Neural cell (in vitro differentiated cells): ENCODE measurements around the gene TRIO. TPM values are rescaled to one million over a fixed set of nuclear protein-coding genes. Genes with fewer than 3 reads are reported as not detected.

Experiments used
- H2AFZ ChIP-seq: fragments of 200-600, 300-800 bp; sonication (generic), shearing (Covaris generic); 2 replicates; pipeline ENCODE4 v1.6.0; 2014; ENCODE audit warnings: low read depth, mild to moderate bottlenecking, antibody characterized with exemption, low read length, moderate library complexity
- H3F3A ChIP-seq: fragments of 200-600 bp; shearing (Covaris generic); 2 replicates; pipeline ENCODE4 v1.6.1; 2016; ENCODE audit warnings: mild to moderate bottlenecking, moderate library complexity, mixed read lengths, antibody characterized with exemption, low read length; ENCODE audit not compliant: insufficient read depth, poor library complexity, severe bottlenecking
- H3K27ac ChIP-seq: fragments of 200-600, 300-800 bp; sonication (generic), shearing (Covaris generic); 2 replicates; pipeline ENCODE4 v1.5.1; 2014; ENCODE audit warnings: mild to moderate bottlenecking, low read length, moderate library complexity
- H3K27me3 ChIP-seq: fragments of 300-800, 200-600 bp; sonication (generic), shearing (Covaris generic); 2 replicates; pipeline ENCODE4 v1.6.0; 2014; ENCODE audit warnings: mild to moderate bottlenecking, low read depth, low read length, moderate library complexity; ENCODE audit not compliant: insufficient read depth
- H3K36me3 ChIP-seq: fragments of 300-800, 200-600 bp; sonication (generic), shearing (Covaris generic); 2 replicates; pipeline ENCODE4 v1.5.1; 2014; ENCODE audit warnings: mild to moderate bottlenecking, antibody characterized with exemption, low read length, moderate library complexity; ENCODE audit not compliant: insufficient read depth
- H3K4me2 ChIP-seq: fragments of 300-800, 200-600 bp; sonication (generic), shearing (Covaris generic); 2 replicates; pipeline ENCODE4 v1.6.0; 2014; ENCODE audit warnings: mild to moderate bottlenecking, low read length
- H3K4me3 ChIP-seq: fragments of 300-800, 200-600 bp; sonication (generic), shearing (Covaris generic); 2 replicates; pipeline ENCODE4 v1.5.1; 2014; ENCODE audit warnings: mild to moderate bottlenecking, low read length, moderate library complexity
- H3K79me2 ChIP-seq: fragments of 200-600 bp; shearing (Covaris generic); replicated peaks from 2 replicates; pipeline ENCODE4 v1.6.0; 2014; ENCODE audit warnings: mild to moderate bottlenecking, low read length, moderate library complexity; ENCODE audit not compliant: insufficient read depth
- H3K9ac ChIP-seq: fragments of 300-800, 200-600 bp; sonication (generic), shearing (Covaris generic); 2 replicates; pipeline ENCODE4 v1.6.1; 2016; ENCODE audit warnings: mild to moderate bottlenecking, low read length, mixed read lengths
- H3K9me2 ChIP-seq: fragments of 200-600 bp; shearing (Covaris generic); 2 replicates; pipeline ENCODE4 v1.6.1; 2016; ENCODE audit warnings: mild to moderate bottlenecking, low read length, mixed read lengths; ENCODE audit not compliant: insufficient read depth
- H3K9me3 ChIP-seq: fragments of 200-600, 300-800 bp; sonication (generic), shearing (Covaris generic); 2 replicates; pipeline ENCODE4 v1.6.1; 2016; ENCODE audit warnings: mild to moderate bottlenecking, mixed run types, low read length, moderate library complexity, mixed read lengths
- H4K20me1 ChIP-seq: fragments of 200-600 bp; shearing (Covaris generic); 2 replicates; pipeline ENCODE4 v1.6.1; 2016; ENCODE audit warnings: mild to moderate bottlenecking, mixed run types; ENCODE audit not compliant: insufficient read depth
- EP300 ChIP-seq: fragments of 450-650 bp; conservative IDR thresholded peaks from 2 replicates; pipeline ENCODE4 v1.6.1; 2014; ENCODE audit warnings: antibody characterized with exemption, mild to moderate bottlenecking, moderate library complexity; ENCODE audit not compliant: poor library complexity, severe bottlenecking
- EZH2 ChIP-seq: fragments of 200-600, 300-800 bp; shearing (Covaris generic), sonication (generic); IDR thresholded peaks from 2 replicates; pipeline ENCODE4 v1.6.1; 2014; ENCODE audit warnings: antibody characterized with exemption, low read length, borderline replicate concordance, mild to moderate bottlenecking; ENCODE audit not compliant: insufficient read depth, poor library complexity, severe bottlenecking
- MXI1 ChIP-seq: fragments of 450-650 bp; conservative IDR thresholded peaks from 2 replicates; pipeline ENCODE4 v1.6.1; 2014; ENCODE audit warnings: antibody characterized with exemption, mild to moderate bottlenecking; ENCODE audit not compliant: poor library complexity, severe bottlenecking
- POLR2AphosphoS5 ChIP-seq: IDR thresholded peaks from 2 replicates; pipeline ENCODE4 v1.6.1; 2012
- RAD21 ChIP-seq: fragments of 450-650 bp; conservative IDR thresholded peaks from 2 replicates; pipeline ENCODE4 v1.6.1; 2014; ENCODE audit warnings: antibody characterized with exemption, mild to moderate bottlenecking, moderate library complexity
- REST ChIP-seq: IDR thresholded peaks from 2 replicates; pipeline ENCODE4 v1.6.1; 2012; ENCODE audit warnings: borderline replicate concordance
- SMC3 ChIP-seq: fragments of 450-650 bp; conservative IDR thresholded peaks from 2 replicates; pipeline ENCODE4 v1.6.1; 2014; ENCODE audit warnings: antibody characterized with exemption, mild to moderate bottlenecking, moderate library complexity; ENCODE audit not compliant: poor library complexity
- TAF1 ChIP-seq: IDR thresholded peaks from 2 replicates; pipeline ENCODE4 v1.6.1; 2012; ENCODE audit warnings: low read depth
- polyA plus RNA-seq: library from polyadenylated mRNA; depleted of rRNA; stranded (reverse); fragments of >200 nt; gene quantifications from 2 replicates; pipeline ENCODE4 v1.2.3, GENCODE V29; 2014
- TF ChIP-seq, protein P1 (sequence below): fragments of 450-650 bp; IDR thresholded peaks from 2 replicates; pipeline ENCODE4 v1.5.1; 2014; ENCODE audit warnings: antibody characterized with exemption, mild to moderate bottlenecking, moderate library complexity; ENCODE audit not compliant: poor library complexity, severe bottlenecking

TRIO gene
- polyA plus RNA-seq, 1 donor from 2014 or later = 168 TPM

DNA sequence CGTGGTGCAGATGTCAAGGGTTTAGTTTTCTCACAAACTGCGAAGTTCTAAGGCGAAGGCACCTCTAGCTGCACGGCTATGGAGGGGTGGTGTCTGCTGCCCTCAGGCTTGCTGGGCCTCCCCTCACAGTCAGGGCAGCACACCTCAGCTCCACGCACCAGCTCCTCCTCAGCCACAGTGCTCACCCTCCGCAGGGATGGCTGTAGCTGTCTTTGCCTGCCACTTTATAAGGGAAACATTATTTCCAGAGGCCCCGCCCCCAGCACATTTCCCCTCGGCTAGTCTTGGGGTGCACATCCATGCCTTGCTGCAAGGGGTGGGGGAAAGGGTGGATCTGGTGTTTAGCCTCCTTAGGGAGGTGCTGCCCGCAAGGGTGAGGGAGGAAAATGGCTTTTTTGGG is 154.6 kb downstream of the TRIO start:
- Histone ChIP-seq H3K27me3 (no peaks in the 10 kb centered on the region), H3K4me2 (no peak overlapping the region), H3K4me3 (no peak overlapping the region), H3K27ac (no peak overlapping the region), H3K9me3 (no peaks in the 10 kb centered on the region), H4K20me1 (no peaks in the 10 kb centered on the region), H2AFZ (no peak overlapping the region), H3K9ac (no peak overlapping the region), H3K79me2 (no peaks in the 10 kb centered on the region), H3K9me2 (no peaks in the 10 kb centered on the region), H3K36me3 (peaks cover 16% of the 10 kb centered on the region), H3F3A (no peaks in the 10 kb centered on the region)
- TF ChIP-seq RAD21 = no peak
- TF ChIP-seq MXI1 = no peak
- TF ChIP-seq POLR2AphosphoS5 = no peak
- no peak for TF ChIP-seq REST
- TF ChIP-seq SMC3 = no peak
- no peak for TF ChIP-seq TAF1
- no peak for TF ChIP-seq EZH2
- TF ChIP-seq, protein P1, sequence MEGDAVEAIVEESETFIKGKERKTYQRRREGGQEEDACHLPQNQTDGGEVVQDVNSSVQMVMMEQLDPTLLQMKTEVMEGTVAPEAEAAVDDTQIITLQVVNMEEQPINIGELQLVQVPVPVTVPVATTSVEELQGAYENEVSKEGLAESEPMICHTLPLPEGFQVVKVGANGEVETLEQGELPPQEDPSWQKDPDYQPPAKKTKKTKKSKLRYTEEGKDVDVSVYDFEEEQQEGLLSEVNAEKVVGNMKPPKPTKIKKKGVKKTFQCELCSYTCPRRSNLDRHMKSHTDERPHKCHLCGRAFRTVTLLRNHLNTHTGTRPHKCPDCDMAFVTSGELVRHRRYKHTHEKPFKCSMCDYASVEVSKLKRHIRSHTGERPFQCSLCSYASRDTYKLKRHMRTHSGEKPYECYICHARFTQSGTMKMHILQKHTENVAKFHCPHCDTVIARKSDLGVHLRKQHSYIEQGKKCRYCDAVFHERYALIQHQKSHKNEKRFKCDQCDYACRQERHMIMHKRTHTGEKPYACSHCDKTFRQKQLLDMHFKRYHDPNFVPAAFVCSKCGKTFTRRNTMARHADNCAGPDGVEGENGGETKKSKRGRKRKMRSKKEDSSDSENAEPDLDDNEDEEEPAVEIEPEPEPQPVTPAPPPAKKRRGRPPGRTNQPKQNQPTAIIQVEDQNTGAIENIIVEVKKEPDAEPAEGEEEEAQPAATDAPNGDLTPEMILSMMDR = no peak
- no peak for TF ChIP-seq EP300

DNA sequence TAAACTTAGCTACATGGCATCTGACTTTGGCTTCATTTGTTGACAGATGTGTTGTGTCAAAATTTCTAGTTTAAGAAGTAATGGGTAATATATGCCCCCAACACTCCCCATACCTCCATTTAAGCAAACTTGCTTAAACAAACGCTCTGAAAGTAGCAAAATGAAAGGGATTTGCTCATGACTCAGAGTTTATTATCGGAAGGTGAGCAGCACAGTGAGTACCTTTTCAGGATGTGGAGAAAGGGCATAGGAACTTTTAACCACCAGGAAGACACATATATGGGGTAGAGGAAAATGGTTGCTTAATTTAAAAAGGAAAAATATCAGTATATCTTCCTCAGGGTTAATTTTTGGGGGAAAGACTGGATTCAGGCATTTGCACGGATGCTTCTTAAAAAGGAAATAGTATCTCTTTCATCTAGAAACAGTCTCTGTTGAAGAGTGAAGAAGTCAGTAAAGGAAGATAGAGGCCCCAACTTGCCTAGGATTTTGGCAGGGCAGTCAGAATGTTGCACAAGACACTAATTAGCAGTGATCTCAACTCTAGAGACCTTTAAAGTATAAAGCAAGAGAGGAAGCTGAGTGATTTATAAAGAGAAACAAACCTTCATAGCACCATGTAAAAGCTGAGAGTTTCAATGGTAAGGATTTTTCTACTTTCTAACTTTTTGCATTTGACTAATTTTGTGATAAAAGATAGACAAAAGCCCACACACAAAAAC is 155.1 kb downstream of the TRIO start:
- Histone ChIP-seq H3K36me3 (peaks cover 15% of the 10 kb centered on the region), H4K20me1 (no peaks in the 10 kb centered on the region), H3F3A (no peaks in the 10 kb centered on the region), H3K27me3 (no peaks in the 10 kb centered on the region), H3K9me3 (no peaks in the 10 kb centered on the region), H3K4me2 (no peak overlapping the region), H3K79me2 (no peaks in the 10 kb centered on the region), H2AFZ (no peak overlapping the region), H3K9me2 (no peaks in the 10 kb centered on the region), H3K27ac (no peak overlapping the region), H3K4me3 (no peak overlapping the region), H3K9ac (no peak overlapping the region)
- TF ChIP-seq TAF1 (no peak), MXI1 (no peak), REST (no peak), EP300 (no peak)
